GM21737 (cell line): ENCODE results near the gene ZNF813.
"Not testable (repeated sequence)": the region's sequence is repeated elsewhere in the genome, so short reads cannot be mapped to it uniquely, and the experiment has no call there.

Experiments used
- ATAC-seq: cut with Tn5 transposase; IDR thresholded peaks from one replicate; pipeline ENCODE4 v1.9.1; 2021; ENCODE audit warnings: mild to moderate bottlenecking, moderate library complexity; ENCODE audit not compliant: unreplicated experiment

ZNF813 gene

DNA sequence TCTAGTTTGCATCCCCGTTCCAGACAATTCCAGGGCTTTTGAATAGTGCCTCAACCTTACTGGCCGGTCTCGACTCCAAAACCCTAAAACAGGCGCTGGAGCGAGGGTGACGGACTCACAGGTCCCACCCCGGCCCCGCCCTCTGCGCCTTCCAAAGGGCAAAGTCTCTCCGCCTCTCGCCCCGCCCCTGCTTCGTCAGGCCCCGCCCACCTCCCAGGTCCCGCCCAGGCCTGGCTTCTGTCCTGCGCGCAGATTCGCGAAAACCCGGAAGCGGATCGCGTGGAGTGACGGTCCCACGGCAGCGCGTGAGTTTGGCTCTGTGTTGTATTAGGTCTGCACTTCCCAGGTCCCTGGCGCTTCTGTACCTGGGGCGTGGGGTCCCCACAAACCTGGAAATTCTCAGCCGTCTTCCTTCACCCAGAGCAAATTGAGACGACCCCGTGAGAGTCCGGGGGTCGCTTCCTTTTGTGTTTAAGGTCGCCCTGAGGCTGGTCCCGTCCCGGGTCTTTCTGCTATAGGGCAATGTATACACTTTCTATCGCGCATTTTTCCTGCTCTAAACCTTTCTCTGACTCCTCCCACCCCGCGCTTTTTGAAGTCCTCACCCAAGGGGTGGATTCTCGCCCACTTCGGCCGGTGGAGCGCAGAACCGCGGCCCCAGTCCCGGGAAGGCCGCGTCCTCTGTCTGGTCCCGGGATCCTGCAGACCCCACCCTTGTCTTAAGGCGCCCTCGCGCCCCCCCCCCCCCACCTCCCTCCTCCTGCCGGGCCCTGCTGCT is at the start of gene ZNF813:
ZNF813 (plus strand) TSS at position 249 of the 778 bp plus-strand sequence. CDS start 16,090 bp downstream, outside the sequence.
- peak; percentile 89 for ATAC-seq

DNA sequence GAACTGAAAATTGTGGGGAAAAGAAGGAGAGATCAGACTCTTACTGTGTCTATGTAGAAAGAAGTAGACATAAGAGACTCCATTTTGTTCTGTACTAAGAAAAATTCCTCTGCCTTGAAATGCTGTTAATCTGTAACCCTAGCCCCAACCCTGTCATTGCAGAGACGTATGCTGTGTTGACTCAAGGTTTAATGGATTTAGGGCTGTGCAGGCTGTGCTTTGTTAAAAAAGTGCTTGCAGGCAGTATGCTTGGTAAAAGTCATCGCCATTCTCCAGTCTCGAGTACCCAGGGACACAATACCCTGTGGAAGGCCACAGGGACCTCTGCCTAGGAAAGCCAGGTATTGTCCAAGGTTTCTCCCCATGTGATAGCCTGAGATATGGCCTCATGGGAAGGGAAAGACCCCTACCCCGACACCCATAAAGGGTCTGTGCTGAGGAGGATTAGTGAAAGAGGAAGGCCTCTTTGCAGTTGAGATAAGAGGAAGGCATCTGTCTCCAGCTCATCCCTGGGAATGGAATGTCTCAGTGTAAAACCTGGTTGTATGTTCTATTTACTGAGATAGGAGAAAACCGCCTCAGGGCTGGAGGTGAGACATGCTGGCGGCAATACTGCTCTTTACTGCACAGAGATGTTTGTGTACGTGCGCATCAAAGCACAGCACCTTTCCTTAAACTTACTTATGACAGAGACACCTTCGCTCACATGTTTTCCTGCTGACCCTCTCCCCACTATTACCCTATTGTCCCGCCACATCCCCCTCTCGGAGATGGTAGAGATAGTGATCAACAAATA is 46.8 kb upstream of the ZNF813 start:
- not testable (repeated sequence) for ATAC-seq

DNA sequence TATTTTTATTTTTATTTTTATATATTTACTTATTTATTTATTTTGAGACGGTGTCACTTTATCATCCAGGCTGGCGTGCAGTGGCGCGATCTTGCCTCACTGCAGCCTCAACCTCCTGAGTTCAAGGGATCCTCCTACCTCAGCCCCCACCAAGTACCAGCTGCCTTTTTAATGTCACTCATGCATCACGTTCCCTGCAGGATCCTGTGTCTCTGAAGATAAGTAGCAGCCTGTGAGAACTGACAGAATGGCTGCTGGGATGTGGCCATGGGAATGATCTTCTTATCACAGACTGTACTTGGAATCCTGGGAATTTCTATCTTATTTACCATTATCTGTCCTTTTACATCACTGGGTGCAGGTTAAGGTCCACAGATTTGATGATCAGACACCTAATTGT is 45.0 kb upstream of the ZNF813 start:
- no peak for ATAC-seq

DNA sequence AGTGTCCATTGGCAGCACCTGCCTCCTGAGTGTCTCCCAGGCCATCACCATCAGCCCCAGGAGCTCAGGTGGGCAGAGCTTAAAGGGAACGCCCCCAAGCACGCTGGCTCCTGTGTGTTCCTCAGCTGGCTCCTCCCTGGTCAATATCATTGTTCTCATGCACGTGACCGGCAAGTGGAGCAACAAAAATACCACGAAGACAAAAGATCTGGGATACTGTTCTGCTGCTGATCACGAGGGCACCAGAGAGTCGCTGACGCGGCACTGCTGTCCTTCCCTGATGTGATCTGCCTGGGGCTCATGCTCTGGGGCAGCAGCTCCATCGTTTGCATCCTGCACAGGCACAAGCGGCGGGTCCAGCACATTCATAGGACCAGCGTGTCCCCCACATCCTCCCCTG is 44.5 kb upstream of the ZNF813 start:
- not testable (repeated sequence) for ATAC-seq

DNA sequence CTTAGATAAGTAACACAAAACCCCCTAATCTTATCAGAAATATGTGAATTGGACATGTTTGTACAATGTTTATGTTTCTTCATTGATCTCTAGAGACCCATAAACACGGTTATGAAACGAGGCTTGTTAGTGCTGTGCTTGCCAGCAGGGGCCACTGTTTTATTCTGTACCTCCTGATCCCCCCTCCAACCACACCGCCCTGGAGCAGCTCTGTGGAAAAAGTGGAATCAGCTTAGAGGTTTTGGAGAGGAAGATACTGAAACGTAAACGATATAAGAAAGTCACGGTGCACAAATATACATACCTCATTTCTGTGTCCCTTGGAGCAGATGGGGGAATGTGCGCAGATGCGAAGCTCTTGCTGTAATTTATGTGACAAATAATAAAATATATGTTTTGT is 43.9 kb upstream of the ZNF813 start:
- ATAC-seq = not testable (repeated sequence)

DNA sequence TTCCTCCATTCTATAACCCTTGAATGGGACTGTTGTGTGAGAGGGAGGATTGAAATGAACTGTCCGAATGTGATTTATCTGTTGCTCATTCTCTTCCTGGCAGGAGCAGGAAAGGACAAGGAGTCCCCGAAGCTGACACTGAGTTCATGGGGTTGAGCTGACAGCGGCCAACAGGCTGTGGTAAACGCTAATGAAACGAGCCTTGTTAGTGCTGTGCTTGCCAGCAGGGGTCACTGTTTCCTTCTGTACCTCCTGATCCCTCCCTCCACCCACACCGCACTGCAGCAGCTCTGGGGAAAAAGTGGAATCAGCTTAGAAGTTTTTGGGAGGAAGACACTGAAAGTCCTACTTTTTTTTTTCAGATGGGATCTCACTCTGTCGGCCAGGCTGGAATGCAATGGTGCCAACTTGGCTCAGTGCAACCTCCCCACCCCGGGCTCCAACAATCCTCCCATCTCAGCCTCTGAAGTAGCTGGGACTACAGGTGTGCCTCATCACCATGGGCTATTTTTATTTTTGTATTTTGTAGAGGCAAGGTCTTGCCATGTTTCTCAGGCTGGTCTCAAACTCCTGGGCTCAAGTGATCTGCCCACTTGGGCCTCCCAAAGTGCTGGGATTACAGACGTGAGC is 42.5 kb upstream of the ZNF813 start:
- no peak for ATAC-seq

DNA sequence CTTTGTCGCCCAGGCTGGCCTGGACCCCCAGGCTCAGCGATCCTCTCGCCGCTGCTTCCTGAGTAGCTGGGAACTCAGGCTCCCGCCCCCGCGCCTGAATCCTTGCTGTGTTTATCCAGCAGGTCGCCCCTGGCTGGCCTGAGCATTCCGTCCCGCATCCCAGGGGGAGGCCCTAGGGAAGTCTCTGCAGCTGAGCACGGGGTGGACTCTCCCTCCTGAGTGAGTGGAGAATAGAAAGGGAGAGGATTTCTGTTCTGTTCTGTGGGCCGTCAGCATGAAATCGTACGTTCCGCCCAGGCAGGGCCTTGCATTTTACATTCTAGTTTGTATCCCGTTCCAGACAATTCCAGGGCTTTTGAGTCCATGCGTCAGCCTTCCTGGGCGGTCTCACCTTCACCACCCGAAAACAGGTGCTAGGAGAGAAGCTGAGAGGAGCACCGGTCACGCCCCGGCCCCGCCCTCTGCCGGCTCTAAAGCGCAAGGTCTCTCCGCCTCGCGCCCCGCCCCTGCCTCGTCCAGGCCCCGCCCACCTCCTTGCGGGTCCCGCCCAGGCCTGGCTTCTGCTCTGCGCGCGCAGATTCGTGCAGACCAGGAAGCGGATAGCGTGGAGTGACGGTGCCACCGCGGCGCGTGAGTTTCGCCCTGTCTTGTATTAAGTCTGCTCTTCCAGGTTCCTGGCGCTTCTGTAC is 36.0 kb upstream of the ZNF813 start, which contains the start of gene ZNF761:
ZNF761 (plus strand) TSS at position 586 of the 689 bp plus-strand sequence. CDS start 15,285 bp downstream, outside the sequence.
- ATAC-seq = peak; percentile 93

DNA sequence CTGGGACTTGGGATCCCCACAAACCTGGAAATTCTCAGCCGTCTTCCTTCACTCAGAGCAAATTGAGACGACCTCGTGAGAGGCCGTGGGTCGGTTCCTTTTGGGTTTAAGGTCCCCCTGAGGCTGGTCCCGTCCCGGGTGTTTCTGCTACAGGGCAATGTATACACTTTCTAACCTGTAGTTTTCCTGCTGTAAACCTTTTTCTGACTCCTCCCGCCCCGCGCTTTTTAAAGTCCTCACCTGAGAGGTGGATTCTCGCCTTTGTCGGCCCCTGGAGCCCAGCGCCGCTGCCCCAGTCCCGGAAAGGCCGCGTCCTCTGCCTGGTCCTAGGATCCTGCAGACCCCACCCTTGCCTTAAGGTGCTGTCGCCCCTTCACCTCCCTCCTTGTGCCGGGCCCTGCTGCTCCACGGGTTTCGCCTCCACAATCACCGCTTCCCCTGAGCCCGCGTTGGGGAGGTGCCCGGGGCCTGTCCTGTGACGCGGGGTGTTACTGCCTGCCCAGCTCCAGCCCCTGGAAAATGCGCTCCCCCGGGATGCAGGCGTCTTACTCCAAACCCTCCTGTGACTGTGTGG is 35.4 kb upstream of the ZNF813 start:
- peak; percentile 27 for ATAC-seq

DNA sequence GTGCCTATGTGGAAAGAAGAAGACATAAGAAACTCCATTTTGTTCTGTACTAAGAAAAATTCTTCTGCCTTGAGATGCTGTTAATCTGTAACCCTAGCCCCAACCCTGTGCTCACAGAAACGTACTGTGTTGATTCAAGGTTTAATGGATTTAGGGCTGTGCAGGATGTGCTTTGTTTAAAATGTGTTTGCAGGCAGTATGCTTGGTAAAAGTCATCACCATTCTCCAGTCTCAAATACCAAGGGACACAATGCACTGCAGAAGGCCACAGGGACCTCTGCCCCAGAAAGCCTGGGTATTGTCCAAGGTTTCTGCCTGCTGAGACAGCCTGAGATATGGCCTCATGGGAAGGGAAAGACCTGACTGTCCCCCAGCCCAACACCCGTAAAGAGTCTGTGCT is 23.7 kb upstream of the ZNF813 start:
- not testable (repeated sequence) for ATAC-seq

DNA sequence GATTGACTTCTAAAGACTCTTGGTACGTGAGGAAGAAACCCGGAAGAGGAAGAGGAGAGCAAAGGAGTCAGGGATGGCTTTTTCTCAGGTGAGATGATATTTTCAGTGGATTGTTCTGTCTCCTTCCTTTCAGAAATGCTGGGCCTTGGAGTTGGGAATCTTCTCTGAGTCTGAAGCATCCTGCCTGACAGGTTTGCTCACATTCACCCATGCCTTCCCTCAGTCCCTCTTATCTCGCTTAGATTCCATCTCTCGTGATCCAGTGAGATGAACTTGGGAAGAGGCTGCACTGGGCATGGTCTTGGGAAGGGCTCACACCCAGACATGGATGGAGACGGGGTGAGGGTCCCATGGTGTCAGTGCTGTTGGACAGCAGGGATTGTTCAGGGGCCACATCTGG is 20.3 kb upstream of the ZNF813 start:
- ATAC-seq = not testable (repeated sequence)

DNA sequence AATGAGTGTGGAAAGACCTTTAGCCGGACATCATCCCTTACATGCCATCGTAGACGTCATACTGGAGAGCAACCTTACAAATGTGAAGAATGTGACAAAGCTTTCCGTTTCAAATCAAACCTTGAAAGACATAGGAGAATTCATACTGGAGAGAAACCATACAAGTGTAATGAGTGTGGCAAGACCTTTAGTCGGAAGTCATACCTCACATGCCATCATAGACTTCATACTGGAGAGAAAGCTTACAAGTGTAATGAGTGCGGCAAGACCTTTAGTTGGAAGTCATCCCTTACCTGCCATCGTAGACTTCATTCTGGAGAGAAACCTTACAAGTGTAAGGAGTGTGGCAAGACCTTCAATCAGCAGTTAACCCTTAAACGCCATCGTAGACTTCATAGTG is 11.7 kb upstream of the ZNF813 start:
- no peak for ATAC-seq

DNA sequence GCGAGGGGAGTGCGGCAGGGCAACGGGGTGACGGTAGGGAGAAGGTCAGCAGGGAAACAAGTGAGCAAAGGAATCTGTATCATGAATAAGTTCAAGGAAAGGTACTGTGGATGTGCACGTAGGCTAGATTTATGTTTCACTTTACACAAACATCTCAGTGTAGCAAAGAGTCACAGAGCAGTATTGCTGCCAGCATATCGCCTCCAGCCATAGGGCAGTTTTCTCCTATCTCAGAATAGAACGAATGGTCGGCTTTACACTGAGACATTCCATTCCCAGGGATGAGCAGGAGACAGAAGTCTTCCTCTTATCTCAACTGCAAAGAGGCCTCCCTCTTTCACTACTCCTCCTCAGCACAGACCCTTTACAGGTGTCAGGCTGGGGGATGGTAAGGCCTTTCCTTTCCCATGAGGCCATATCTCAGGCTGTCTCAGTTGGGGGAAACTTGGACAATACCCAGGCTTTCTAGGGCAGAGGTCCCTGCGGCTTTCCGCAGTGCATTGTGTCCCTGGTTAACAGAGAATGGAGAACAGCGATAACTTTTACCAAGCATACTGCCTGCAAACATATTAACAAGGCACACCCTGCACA is 7.3 kb upstream of the ZNF813 start:
- ATAC-seq = not testable (repeated sequence)

DNA sequence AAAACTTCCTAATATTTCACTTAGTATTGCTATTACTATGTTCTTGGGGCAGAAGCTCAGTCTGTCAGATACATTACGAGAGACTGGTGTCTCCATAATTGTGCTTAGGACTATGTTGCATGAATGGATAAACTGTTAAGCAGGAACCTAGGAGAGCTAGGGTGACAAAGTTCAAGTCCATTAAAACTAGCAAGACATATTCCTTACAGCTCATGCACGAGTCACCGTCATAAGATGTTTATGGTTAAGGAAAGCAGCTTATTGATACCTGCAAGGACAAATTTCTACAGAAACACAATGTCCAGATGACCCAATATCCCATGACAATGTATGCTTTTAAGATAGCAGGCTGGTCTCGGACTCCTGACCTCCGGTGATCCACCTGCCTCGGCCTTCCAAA is 5.7 kb upstream of the ZNF813 start:
- ATAC-seq = no peak

DNA sequence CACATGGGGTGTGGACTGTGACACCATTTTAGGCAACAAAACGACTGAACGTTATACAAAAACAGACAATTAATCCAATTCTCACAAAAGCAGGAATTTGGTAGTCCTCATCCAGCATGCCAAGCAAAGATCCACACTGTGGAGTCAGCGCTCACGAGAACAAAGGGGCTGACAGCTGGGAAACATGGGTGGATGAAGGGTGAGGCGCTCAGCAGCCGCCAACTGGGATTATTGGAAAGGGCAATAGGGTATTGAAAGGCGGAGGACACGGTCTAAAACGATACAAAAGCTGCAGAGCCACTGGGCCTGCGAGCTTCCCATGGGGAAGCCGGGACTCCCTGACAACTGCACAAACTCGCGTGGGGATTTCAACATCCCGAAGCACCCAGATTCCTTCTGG is 4.7 kb upstream of the ZNF813 start:
- no peak for ATAC-seq

DNA sequence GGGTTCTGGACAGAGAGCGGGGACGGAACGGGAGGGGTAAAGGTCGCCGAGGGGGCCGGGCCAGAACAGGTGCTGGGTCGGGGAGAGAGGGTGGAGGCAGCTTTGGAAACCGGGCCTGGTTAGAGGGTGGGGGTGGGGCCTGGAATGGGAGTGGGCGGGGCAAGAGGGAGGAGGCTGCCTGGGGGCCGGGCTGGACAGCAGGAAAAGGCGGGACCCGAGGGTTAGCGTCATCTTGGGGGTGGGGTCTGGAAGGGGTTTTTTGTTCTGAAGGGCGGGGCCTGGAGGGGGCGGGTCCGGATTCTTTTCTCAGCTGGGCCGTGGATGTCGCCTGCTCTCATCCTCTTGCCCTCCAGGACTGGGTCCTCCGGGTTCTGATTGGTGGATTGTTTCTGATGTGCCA is 4.3 kb upstream of the ZNF813 start:
- ATAC-seq = no peak

DNA sequence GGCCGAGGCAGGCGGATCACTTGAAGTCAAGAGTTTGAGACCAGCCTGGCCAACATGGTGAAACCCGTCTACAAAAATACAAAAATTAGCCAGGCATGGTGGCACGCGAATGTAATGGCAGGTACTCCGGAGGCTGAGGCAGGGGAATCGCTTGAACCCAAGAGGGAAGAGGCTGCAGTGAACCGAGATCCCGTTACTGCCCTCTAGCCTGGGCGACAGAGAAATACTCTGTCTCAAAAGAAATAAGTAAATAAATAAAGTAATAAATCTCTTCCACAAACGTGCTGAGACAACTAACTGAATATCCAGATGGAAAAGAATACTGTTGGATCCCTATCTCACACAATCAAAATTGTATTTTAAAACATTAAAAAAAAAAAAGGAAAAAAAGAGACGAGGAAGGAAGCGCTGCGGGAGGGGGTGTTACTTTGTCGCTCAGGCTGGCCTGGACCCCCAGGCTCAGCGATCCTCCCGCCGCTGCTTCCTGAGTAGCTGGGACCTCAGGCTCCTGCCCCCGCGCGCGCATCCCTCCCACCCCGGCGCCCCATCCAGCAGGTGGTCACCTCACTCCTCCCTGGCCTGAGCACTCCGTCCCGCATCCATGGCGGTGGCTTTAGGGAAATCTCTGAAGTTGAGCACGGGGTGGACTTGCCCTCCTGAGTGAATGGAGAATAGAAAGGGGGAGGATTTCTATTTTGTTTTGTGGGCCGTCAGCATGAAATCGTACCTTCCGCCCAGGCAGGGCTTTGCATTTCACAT is 628 bp upstream of the ZNF813 start:
- ATAC-seq = peak; percentile 10

DNA sequence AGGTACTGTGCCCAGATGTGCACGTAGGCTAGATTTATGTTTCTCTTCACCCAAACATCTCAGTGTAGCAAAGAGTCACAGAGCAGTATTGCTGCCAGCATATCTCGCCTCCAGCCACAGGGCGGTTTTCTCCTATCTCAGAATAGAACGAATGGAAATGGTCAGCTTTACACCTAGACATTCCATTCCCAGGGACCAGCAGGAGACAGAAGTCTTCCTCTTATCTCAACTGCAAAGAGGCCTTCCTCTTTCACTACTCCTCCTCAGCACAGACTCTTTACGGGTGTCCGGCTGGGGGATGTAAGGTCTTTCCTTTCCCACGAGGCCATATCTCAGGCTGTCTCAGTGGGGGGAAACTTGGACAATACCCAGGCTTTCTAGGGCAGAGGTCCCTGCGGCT is 1.1 kb downstream of the ZNF813 start:
- ATAC-seq = not testable (repeated sequence)

DNA sequence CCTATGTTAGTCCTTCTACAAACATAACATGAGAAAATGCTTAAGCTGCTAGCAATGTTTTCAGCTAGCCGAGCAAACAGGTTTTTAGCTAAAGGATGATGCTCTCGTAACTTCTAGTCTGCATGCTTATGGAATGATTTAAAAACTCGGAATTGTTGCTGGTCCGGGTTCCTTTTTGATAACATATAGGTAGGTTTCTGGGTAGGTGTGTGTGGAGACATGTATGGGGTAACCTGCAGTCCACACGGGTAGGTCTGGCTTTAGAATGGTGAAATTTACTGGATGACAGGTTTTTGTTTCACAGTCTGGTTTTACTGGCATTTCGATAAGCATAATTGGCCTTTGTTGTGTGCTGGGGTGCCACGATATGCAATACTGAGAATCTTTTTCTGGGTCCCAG is 4.4 kb downstream of the ZNF813 start:
- no peak for ATAC-seq

DNA sequence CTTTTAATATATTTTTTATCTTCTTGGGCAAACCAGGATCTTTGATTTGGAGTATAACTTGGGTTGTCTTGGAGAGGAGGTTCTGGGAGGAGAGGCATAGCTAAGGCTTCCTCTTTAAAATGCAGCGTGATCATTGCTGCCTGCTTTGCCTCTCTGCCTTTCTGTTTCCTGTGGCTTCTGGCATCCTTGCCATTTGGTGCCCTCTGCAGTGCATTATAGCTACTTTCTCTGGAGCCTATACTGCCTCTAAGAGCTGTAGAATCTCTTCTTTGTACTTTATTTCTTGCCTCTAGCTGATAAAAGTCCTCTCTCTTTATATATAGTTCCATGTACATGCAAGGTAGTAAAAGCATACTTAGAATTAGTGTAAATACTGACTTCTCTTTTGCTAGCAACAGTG is 7.3 kb downstream of the ZNF813 start:
- ATAC-seq = not testable (repeated sequence)
